Mucosa of descending colon (tissue), 3 donors: ENCODE results near the gene MINK1. TPM values are rescaled to one million over a fixed set of nuclear protein-coding genes. Genes with fewer than 3 reads are reported as not detected.
A peak's percentile ranks its signal among the peaks of the same experiment; 100 is the strongest.

Experiments used
- ATAC-seq: fragments of 200-7000 bp; cut with Tn5 transposase; one replicate; pipeline ENCODE4 v1.9.1; 2020; ENCODE audit warnings: mild to moderate bottlenecking, moderate library complexity
- DNase-seq, 3 donors: peaks; one replicate each; pipeline ENCODE4 v3.0.0-alpha.2; 2020
- H3K36me3 ChIP-seq: fragments of 200-600 bp; one replicate; pipeline ENCODE4 v1.8.0; 2021; ENCODE audit warnings: low read depth, mild to moderate bottlenecking
- H3K4me1 ChIP-seq: fragments of 200-600 bp; one replicate; pipeline ENCODE4 v1.8.0; 2021; ENCODE audit warnings: low read depth, mild to moderate bottlenecking
- H3K4me3 ChIP-seq: fragments of 200-600 bp; one replicate; pipeline ENCODE4 v1.8.0; 2021; ENCODE audit warnings: mild to moderate bottlenecking
- H3K9me3 ChIP-seq: fragments of 200-600 bp; one replicate; pipeline ENCODE4 v1.8.0; 2021; ENCODE audit warnings: mild to moderate bottlenecking
- intact Hi-C, 2 donors: fragments of 100-400 bp; cut with DNase I in 1 of 2; cut with micrococcal nuclease in 1 of 2; formaldehyde crosslinking; loops; one replicate each; pipeline versions ENCODE4 v1.11.0 to v1.11.1; 2022; cut with DNase I, micrococcal nuclease
- long read RNA-seq, 2 donors: library from polyadenylated mRNA; unstranded; transcript quantifications; one replicate each; pipeline ENCODE4 v2.0.0, GENCODE V29; 2019 to 2021
- total RNA-seq, 3 donors: library from RNA; stranded (reverse); fragmentation: NEBNext Ultra II Directional in 2 of 3; extraction: Animal tissue kit (Norgen Biotek cat#: 25700) in 2 of 3; gene quantifications; one replicate each; pipeline versions ENCODE4 v1.2.1 to v1.2.4, GENCODE V29; 2021 to 2023
- TF ChIP-seq, protein P1 (sequence below): fragments of 200-600 bp; IDR thresholded peaks from one replicate; pipeline ENCODE4 v1.8.0; 2022; ENCODE audit warnings: antibody characterized with exemption, mild to moderate bottlenecking
- donor health status: DM: no; HTN: no; CAD: no; lungs with moderate emphysema.
- donor health status: DM: no; HTN: no; CAD: no.
- donor health status: DM: no; HTN: yes; CAD: no.

The MINK1 gene
- total RNA-seq: 100 to 1,000 TPM; 140 to 227 (median 170) TPM
- long read RNA-seq, donor 1, partial matches to known transcripts: 75 of 97 reads
- long read RNA-seq, donor 1, other reads (novel, unspliced or antisense): 21 of 97 reads
- long read RNA-seq, donor 2, partial matches to known transcripts: 4 of 7 reads
- long read RNA-seq, donor 2, other reads (novel, unspliced or antisense): 3 of 7 reads

DNA sequence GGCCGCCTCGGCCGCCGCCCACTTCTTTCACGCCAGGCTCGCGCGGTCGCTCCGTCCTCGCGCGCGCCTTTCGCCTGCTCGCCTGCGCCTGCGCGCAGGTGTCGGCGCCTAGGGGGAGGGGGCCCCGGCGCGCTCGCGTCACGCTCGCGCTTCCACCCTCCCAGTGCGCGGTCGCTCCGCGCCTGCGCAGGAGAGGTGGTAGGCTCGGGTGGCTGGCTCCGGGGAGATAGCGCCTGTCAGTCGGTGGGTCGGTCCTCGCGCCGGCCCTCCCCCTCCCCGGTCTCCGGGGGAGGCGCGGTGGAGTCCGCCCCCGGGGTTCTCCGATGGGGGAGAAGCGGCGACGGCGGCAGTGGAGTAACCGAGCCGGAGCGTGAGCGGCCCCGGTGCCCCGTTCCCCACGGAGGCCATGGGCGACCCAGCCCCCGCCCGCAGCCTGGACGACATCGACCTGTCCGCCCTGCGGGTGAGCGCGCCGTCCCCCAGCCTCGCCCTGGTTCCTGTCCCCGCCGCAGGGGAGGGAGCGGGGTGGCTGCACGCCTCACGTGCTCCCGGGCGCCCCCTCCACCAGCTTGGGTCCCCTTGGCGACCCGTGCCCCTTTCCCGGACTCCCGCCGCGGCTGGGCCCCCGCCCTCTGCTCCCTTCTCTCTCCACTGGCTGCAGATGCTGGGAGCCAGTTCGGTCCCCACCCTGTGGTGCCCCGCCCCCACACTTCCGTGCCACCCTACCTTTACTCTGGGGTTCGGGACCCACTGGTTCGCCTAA is at the start of gene MINK1:
Gene MINK1, plus strand, starts transcription at position 163 of the 763 bp plus-strand sequence. Its CDS starts 244 bp downstream, at position 407.
- DNase-seq: peak; percentile 86 to 95 (median 94)
- ATAC-seq: peak; percentile 93
- H3K9me3 ChIP-seq: no peaks in the 10 kb centered on the region
- peaks cover 23% of the 10 kb centered on the region for H3K4me1 ChIP-seq
- H3K4me3 ChIP-seq: peak within 1 kb of the TSS; percentile 91
- TF ChIP-seq, protein P1, sequence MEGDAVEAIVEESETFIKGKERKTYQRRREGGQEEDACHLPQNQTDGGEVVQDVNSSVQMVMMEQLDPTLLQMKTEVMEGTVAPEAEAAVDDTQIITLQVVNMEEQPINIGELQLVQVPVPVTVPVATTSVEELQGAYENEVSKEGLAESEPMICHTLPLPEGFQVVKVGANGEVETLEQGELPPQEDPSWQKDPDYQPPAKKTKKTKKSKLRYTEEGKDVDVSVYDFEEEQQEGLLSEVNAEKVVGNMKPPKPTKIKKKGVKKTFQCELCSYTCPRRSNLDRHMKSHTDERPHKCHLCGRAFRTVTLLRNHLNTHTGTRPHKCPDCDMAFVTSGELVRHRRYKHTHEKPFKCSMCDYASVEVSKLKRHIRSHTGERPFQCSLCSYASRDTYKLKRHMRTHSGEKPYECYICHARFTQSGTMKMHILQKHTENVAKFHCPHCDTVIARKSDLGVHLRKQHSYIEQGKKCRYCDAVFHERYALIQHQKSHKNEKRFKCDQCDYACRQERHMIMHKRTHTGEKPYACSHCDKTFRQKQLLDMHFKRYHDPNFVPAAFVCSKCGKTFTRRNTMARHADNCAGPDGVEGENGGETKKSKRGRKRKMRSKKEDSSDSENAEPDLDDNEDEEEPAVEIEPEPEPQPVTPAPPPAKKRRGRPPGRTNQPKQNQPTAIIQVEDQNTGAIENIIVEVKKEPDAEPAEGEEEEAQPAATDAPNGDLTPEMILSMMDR: no peak
- intact Hi-C loops: no loop called here
- H3K36me3 ChIP-seq: no peaks in the 10 kb centered on the region

DNA sequence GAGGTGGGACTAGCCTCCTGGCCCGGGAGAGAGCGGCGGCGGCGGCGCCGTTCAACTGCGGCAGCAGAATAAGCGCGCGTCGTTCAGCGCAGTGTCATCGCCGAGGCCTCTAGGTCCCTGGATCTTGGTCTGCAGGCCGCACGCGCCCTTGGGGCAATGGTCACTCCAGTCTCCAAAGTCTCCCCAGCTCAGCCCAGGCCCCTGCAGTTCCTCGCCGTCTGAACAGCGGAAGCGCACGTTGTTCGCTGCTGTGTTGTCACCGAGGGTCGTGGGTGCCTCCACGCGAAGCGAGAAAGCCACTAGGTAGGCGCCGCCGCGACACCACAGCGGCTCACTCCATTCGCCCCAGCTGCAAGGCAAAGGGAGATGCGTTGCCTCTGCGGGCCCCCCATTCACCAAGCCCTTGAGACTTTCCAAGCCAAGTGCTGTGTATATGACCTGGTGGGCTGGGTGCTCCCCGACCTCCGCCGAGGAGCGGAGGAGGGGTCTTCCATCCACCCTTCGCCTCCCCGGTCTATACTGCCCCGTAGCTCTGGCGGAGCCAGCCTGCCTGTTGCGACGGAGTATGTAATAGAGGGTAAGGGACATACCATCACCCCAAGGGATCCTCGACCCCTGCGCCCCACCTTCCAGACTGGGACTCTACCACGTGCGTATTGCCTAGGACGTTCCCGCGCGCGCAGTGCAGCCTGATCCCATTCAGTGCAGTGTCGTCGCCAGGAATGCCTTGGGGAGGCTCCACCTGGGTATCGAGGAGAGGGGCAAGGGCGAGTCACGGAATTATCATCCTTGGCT is 47.6 kb upstream of the MINK1 start:
- Histone ChIP-seq H3K4me1 (peaks cover 36% of the 10 kb centered on the region), H3K4me3 (no peak overlapping the region), H3K9me3 (no peaks in the 10 kb centered on the region), H3K36me3 (no peaks in the 10 kb centered on the region)
- intact Hi-C loops: loop anchor here (5.0 to 10.0 kb wide), 3 partner anchors 61 to 102 kb away; no protein-coding TSS in a partner anchor
- peak in 1 of 3 donors; percentile 50 for DNase-seq
- TF ChIP-seq, protein P1: no peak
- ATAC-seq: no peak

DNA sequence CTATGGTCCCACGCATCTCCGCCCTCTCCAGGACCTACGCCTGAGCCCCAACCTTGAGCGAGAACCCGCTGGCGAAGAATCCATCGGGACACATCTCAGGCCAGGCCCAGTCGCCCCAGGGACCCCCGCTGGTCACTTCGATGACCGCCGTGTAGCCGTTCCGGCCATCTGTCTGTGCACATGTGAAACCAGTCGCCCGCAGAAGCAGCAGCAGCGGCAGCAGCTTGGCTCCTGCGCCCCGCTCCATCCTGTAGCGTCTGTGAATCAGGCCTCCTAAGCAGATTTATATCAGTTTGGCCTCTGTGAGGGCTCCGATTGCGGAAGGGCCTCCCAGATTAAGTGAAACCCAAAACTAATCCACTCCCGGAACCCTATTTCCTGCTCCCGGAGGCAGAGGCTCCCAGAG is 47.0 kb upstream of the MINK1 start, which contains the start of gene VMO1:
Gene VMO1, minus strand, starts transcription at position 259 of the 406 bp plus-strand sequence. Its CDS starts 12 bp downstream, at position 247.
- ATAC-seq: no peak
- Histone ChIP-seq H3K36me3 (no peaks in the 10 kb centered on the region), H3K9me3 (no peaks in the 10 kb centered on the region), H3K4me1 (peaks cover 36% of the 10 kb centered on the region), H3K4me3 (no peak within 1 kb of the TSS)
- TF ChIP-seq, protein P1: no peak
- DNase-seq: peak; percentile 18 to 55 (median 39)
- intact Hi-C loops: loop anchor here (5.0 to 10.0 kb wide), 3 partner anchors 61 to 101 kb away; no protein-coding TSS in a partner anchor

DNA sequence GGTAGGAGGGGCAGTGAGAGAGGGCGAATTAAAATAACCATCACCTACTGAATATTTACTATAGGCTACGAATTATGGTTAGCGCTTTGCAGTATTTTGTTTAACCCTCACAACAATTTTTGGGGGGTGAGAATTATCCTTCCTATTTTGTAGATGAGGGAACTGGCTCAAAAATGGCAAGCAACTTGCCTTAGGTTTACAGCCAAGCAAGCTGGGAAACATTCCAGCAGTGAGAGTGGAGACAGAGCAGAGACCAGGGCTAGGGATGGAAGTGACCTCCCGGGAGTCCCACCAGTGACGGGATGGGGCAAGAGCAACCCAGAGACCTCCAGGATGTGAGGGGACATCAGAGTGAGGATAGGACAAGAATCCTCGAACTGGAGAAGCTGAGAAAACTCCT is 46.6 kb upstream of the MINK1 start:
- H3K9me3 ChIP-seq: no peaks in the 10 kb centered on the region

More for the DNA sequence above, 46.6 kb upstream of the MINK1 start:
- intact Hi-C loops: loop anchor here (5.0 to 10.0 kb wide), 3 partner anchors 62 to 101 kb away; no protein-coding TSS in a partner anchor
- no peak for ATAC-seq
- H3K36me3 ChIP-seq: no peaks in the 10 kb centered on the region
- H3K4me3 ChIP-seq: no peak overlapping the region
- H3K4me1 ChIP-seq: peaks cover 36% of the 10 kb centered on the region
- TF ChIP-seq, protein P1: no peak
- DNase-seq: no peak
